Type B pancreatic cell (in vitro differentiated cells): ENCODE results near the gene LPCAT1. TPM values are rescaled to one million over a fixed set of nuclear protein-coding genes. Genes with fewer than 3 reads are reported as not detected.
"Not testable (repeated sequence)": the region's sequence is repeated elsewhere in the genome, so short reads cannot be mapped to it uniquely, and the experiment has no call there.

Experiments used
- DNase-seq: peaks from one replicate; pipeline ENCODE4 v3.0.0; 2021; ENCODE audit warnings: mixed read lengths; ENCODE audit not compliant: unreplicated experiment; ENCODE audit errors: extremely low spot score
- H3K27ac Mint-ChIP-seq: 2 replicates; pipeline ENCODE4 v1.8.0; 2021; ENCODE audit warnings: mild to moderate bottlenecking, mixed read lengths
- H3K27me3 Mint-ChIP-seq: 2 replicates; pipeline ENCODE4 v1.8.0; 2021; ENCODE audit warnings: mixed read lengths
- H3K36me3 Mint-ChIP-seq: 2 replicates; pipeline ENCODE4 v1.8.0; 2021; ENCODE audit warnings: mixed read lengths
- H3K4me1 Mint-ChIP-seq: one replicate; pipeline ENCODE4 v1.8.0; 2021; ENCODE audit warnings: mixed read lengths; ENCODE audit not compliant: unreplicated experiment
- H3K4me3 Mint-ChIP-seq: 2 replicates; pipeline ENCODE4 v1.8.0; 2021; ENCODE audit warnings: mild to moderate bottlenecking, mixed read lengths
- H3K9me3 Mint-ChIP-seq: 2 replicates; pipeline ENCODE4 v1.8.0; 2021; ENCODE audit warnings: mixed read lengths
- CTCF ChIP-seq: fragments of 200-600 bp; sonication (generic); conservative IDR thresholded peaks from 2 replicates; pipeline ENCODE4 v1.5.0; 2021; ENCODE audit warnings: antibody characterized with exemption, mild to moderate bottlenecking
- total RNA-seq: library from RNA; stranded (reverse); gene quantifications from 2 replicates; pipeline ENCODE4 v1.2.1, GENCODE V29; 2021; ENCODE audit warnings: low replicate concordance

The LPCAT1 gene
- total RNA-seq, 1 donor from 2014 or later: 91.6 TPM

- TF ChIP-seq CTCF: no peak
- Mint-ChIP-seq H3K4me3 (no peak overlapping the region), H3K4me1 (no peaks in the 10 kb centered on the region), H3K9me3 (no peaks in the 10 kb centered on the region), H3K27ac (no peak overlapping the region), H3K27me3 (peaks cover 17% of the 10 kb centered on the region), H3K36me3 (no peaks in the 10 kb centered on the region)
- no peak for DNase-seq
Measured at GRCh38 chr5:1540166-1540565, 16.4 kb upstream of the LPCAT1 start.

DNA sequence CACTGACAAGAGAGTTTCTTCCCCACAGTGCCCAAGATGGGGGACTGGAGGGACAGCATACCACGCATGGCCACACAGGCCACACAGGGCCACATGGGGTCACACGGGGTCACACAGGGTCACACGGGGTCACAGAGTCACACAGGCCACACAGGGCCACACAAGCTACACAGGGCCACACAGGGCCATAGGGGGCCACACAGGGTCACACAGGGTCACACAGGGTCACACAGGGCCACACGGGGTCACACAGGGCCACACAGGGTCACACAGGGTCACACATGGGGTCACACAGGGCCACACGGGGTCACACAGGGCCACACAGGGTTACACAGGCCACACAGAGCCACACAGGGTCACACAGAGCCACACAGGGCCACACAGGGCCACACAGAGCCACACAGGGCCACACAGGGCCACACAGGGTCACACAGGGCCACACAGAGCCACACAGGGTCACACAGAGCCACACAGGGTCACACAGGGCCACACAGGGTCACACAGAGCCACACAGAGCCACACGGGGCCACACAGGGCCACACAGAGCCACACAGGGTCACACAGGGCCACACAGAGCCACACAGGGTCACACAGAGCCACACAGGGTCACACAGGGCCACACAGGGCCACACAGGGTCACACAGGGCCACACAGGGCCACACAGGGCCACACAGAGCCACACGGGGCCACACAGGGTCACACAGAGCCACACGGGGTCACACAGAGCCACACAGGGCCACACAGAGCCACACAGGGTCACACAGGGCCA lies 15.8 kb upstream of the LPCAT1 start:
- H3K27ac Mint-ChIP-seq: not testable (repeated sequence)
- H3K27me3 Mint-ChIP-seq: peaks cover 18% of the 10 kb centered on the region

GRCh38 chr5:1538741-1539392 lies 15.1 kb upstream of the LPCAT1 start:
- Mint-ChIP-seq H3K9me3 (no peaks in the 10 kb centered on the region), H3K27ac (no peak overlapping the region), H3K4me1 (no peaks in the 10 kb centered on the region), H3K27me3 (peaks cover 23% of the 10 kb centered on the region), H3K4me3 (no peak overlapping the region), H3K36me3 (no peaks in the 10 kb centered on the region)
- TF ChIP-seq CTCF: no peak
- no peak for DNase-seq

More for the DNA sequence above, 15.8 kb upstream of the LPCAT1 start:
- not testable (repeated sequence) for H3K9me3 Mint-ChIP-seq, H3K4me3 Mint-ChIP-seq, H3K36me3 Mint-ChIP-seq, H3K4me1 Mint-ChIP-seq
- DNase-seq: peak; percentile 68

DNA sequence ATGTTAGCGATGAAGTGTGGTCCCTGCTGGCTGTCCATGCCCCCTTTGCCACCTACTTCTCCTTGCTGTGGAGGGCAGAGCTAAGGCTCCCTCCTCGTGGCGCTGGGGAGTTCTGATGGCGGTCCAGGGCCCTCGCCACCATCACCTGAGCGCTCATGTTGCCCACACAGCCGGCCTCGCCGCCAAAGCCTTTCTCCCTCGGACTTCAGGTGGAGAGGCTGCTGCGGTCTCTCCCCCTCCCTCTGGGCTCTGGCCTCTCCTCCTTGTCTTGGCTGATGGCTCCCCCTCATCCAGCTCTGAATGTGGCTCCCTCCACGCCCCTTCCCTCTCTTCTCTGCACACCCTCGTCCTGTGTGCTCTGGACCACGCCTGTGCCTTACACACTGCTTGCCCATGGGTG lies 14.5 kb upstream of the LPCAT1 start:
- Mint-ChIP-seq H3K4me1 (no peaks in the 10 kb centered on the region), H3K36me3 (no peaks in the 10 kb centered on the region), H3K4me3 (no peak overlapping the region), H3K27me3 (peaks cover 23% of the 10 kb centered on the region), H3K9me3 (no peaks in the 10 kb centered on the region), H3K27ac (no peak overlapping the region)
- TF ChIP-seq CTCF: no peak
- DNase-seq: no peak

DNA sequence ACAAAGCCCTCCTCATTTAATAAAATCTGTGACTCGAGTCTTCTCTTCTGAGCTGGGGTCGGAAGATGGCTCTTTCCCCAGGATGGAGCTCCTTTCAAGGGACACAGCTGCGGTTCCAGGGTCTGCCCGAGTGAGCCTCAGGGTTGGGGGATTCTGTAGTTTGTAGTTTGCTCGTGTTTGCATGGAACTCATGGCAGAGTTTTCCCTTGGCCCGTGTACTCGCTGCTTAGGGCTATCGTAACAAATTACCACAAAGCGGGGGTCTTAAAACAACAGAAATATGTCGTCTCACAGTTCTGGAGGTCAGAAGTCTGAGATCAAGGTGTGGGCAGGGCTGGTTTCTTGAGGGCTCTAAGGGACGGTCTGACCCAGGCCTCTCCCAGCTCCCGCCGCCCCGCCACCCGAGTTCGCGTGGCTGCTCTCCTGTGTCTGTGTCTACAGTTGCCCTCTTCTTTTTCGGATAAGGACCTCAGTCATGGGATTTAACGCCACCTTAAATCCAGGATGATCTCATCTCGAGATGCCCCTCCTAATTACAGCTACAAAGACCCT lies 13.9 kb upstream of the LPCAT1 start:
- H3K27me3 Mint-ChIP-seq: peaks cover 23% of the 10 kb centered on the region
- H3K4me1 Mint-ChIP-seq: no peaks in the 10 kb centered on the region
- no peak overlapping the region for H3K4me3 Mint-ChIP-seq
- DNase-seq: no peak
- TF ChIP-seq CTCF: no peak
- H3K9me3 Mint-ChIP-seq: no peaks in the 10 kb centered on the region
- no peaks in the 10 kb centered on the region for H3K36me3 Mint-ChIP-seq
- no peak overlapping the region for H3K27ac Mint-ChIP-seq

DNA sequence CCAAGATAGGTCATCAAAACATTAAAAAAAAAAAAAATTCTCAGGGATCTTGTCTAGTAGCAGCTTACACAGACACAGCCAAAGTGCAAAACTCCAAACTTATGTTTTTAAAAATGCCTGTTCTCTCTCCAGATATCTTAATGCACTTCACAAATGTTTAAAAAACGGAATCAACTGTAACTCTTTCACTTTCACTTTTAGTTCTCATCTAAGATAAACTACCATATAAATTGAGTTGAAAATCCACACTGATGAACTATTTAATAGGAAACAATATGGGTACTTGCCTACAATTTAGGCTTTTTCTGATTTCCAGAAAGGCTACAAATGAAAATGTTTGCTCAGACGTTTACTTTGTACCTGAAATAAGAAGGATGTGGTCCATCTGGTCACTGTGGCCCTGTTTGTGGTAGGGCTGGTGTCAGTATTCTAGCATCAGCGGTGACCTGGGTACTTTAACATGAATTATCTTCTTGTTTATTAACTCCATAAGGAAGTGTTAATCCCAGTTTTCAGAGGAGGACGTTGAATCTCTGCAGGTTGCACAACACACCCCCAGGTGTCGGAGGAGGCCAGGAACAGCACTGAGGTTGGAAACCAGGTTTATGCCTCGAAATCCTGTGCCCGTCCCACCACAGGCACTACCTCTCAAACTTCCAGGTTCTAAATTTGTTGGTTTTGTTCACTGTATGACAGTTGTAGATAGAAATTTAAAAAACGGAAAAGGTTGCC lies 13.3 kb upstream of the LPCAT1 start:
- Mint-ChIP-seq H3K4me3 (no peak overlapping the region), H3K27ac (no peak overlapping the region), H3K36me3 (no peaks in the 10 kb centered on the region), H3K9me3 (no peaks in the 10 kb centered on the region), H3K4me1 (no peaks in the 10 kb centered on the region), H3K27me3 (peaks cover 23% of the 10 kb centered on the region)
- no peak for TF ChIP-seq CTCF
- DNase-seq: no peak
